HG02623 (cell line): Measurements from ENCODE around the gene CA5A.
"Not testable (repeated sequence)": the region's sequence is repeated elsewhere in the genome, so short reads cannot be mapped to it uniquely, and the experiment has no call there.

ENCODE experiments used
- ATAC-seq: cut with Tn5 transposase; IDR thresholded peaks from one replicate; pipeline ENCODE4 v1.9.1; 2021; ENCODE audit warnings: moderate library complexity; ENCODE audit not compliant: unreplicated experiment

The CA5A gene

GRCh38 chr16:87949071-87949744 lies 12.9 kb upstream of the CA5A start:
- no peak for ATAC-seq

GRCh38 chr16:87948735-87949070 lies 12.4 kb upstream of the CA5A start:
- no peak for ATAC-seq

GRCh38 chr16:87948119-87948545 lies 11.8 kb upstream of the CA5A start:
- no peak for ATAC-seq

GRCh38 chr16:87947356-87948118 lies 11.2 kb upstream of the CA5A start:
- ATAC-seq: no peak

- ATAC-seq: no peak
These were observed 10.4 kb upstream of the CA5A start for GRCh38 chr16:87946596-87947347.

GRCh38 chr16:87945351-87946042 lies 9.2 kb upstream of the CA5A start:
- ATAC-seq: no peak

GRCh38 chr16:87942680-87943079 lies 6.4 kb upstream of the CA5A start:
- no peak for ATAC-seq

- no peak for ATAC-seq
These were observed 3.5 kb upstream of the CA5A start for GRCh38 chr16:87939562-87940423.

- ATAC-seq: no peak
These were observed 2.2 kb upstream of the CA5A start for GRCh38 chr16:87938412-87938949.

- not testable (repeated sequence) for ATAC-seq
These were observed 858 bp upstream of the CA5A start for GRCh38 chr16:87937231-87937542.

GRCh38 chr16:87936016-87936374 lies 334 bp downstream of the CA5A start:
- not testable (repeated sequence) for ATAC-seq

- not testable (repeated sequence) for ATAC-seq
These were observed 1.4 kb downstream of the CA5A start for GRCh38 chr16:87934752-87935425.

- ATAC-seq: no peak
These were observed 3.2 kb downstream of the CA5A start for GRCh38 chr16:87933140-87933495.

GRCh38 chr16:87932475-87933139 lies 3.7 kb downstream of the CA5A start:
- not testable (repeated sequence) for ATAC-seq

GRCh38 chr16:87931504-87931903 lies 4.8 kb downstream of the CA5A start:
- no peak for ATAC-seq

GRCh38 chr16:87930456-87930855 lies 5.9 kb downstream of the CA5A start:
- ATAC-seq: no peak

GRCh38 chr16:87929986-87930385 lies 6.3 kb downstream of the CA5A start:
- ATAC-seq: no peak

- no peak for ATAC-seq
These were observed 9.2 kb downstream of the CA5A start for GRCh38 chr16:87927195-87927562.
